Measurements from ENCODE around the gene ZSWIM9. TPM values are rescaled to one million over a fixed set of nuclear protein-coding genes. Genes with fewer than 3 reads are reported as not detected.

The ZSWIM9 gene
- total RNA-seq, 1 donor, result 2.2 TPM

GRCh38 chr19:48203794-48204628 is 33.5 kb downstream of the ZSWIM9 start:
- DNase-seq (ENCODE audit: insufficient read length, low spot score, missing footprints), result peak; percentile 98

GRCh38 chr19:48206397-48207093 is 36.1 kb downstream of the ZSWIM9 start:
- Histone ChIP-seq H3K27me3 (ENCODE audit: insufficient read depth, low read length) (no peaks in the 10 kb centered on the region), H3K36me3 (ENCODE audit: insufficient read depth, low read length) (no peaks in the 10 kb centered on the region), H3K79me2 (ENCODE audit: insufficient read depth, low read length) (peaks cover 7% of the 10 kb centered on the region), H3K4me2 (ENCODE audit: insufficient read depth, low read length) (no peak overlapping the region), H4K20me1 (ENCODE audit: insufficient read depth, low read length) (no peaks in the 10 kb centered on the region), H3K9me3 (ENCODE audit: low read depth, low read length) (no peaks in the 10 kb centered on the region), H3K4me1 (ENCODE audit: insufficient read depth, low read length) (peaks cover 13% of the 10 kb centered on the region), H3K4me3 (ENCODE audit: insufficient read depth, low read length) (no peak overlapping the region), H2AFZ (ENCODE audit: low read length) (no peak overlapping the region), H3K27ac (ENCODE audit: low read depth, low read length) (no peak overlapping the region)
- TF ChIP-seq, protein P1, sequence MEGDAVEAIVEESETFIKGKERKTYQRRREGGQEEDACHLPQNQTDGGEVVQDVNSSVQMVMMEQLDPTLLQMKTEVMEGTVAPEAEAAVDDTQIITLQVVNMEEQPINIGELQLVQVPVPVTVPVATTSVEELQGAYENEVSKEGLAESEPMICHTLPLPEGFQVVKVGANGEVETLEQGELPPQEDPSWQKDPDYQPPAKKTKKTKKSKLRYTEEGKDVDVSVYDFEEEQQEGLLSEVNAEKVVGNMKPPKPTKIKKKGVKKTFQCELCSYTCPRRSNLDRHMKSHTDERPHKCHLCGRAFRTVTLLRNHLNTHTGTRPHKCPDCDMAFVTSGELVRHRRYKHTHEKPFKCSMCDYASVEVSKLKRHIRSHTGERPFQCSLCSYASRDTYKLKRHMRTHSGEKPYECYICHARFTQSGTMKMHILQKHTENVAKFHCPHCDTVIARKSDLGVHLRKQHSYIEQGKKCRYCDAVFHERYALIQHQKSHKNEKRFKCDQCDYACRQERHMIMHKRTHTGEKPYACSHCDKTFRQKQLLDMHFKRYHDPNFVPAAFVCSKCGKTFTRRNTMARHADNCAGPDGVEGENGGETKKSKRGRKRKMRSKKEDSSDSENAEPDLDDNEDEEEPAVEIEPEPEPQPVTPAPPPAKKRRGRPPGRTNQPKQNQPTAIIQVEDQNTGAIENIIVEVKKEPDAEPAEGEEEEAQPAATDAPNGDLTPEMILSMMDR (IDR thresholded peaks at IDR 0.05; ENCODE audit: extremely low read depth, low read depth, low read length), result no peak
- DNase-seq (ENCODE audit: insufficient read length, low spot score, missing footprints), result no peak

More at GRCh38 chr19:48203794-48204628, 33.5 kb downstream of the ZSWIM9 start:
- H3K4me1 ChIP-seq (ENCODE audit: insufficient read depth, low read length), result peaks cover 13% of the 10 kb centered on the region
- H3K36me3 ChIP-seq (ENCODE audit: insufficient read depth, low read length), result no peaks in the 10 kb centered on the region
- H3K27ac ChIP-seq (ENCODE audit: low read depth, low read length), result peak overlapping the region; percentile 74
- no peaks in the 10 kb centered on the region for H3K27me3 ChIP-seq (ENCODE audit: insufficient read depth, low read length)
- peak overlapping the region; percentile 85 for H3K4me3 ChIP-seq (ENCODE audit: insufficient read depth, low read length)
- peak overlapping the region; percentile 93 for H2AFZ ChIP-seq (ENCODE audit: low read length)
- H4K20me1 ChIP-seq (ENCODE audit: insufficient read depth, low read length), result no peaks in the 10 kb centered on the region
- TF ChIP-seq, protein P1 (IDR thresholded peaks at IDR 0.05; ENCODE audit: extremely low read depth, low read depth, low read length), result no peak
- H3K9me3 ChIP-seq (ENCODE audit: low read depth, low read length), result no peaks in the 10 kb centered on the region
- peak overlapping the region; percentile 82 for H3K4me2 ChIP-seq (ENCODE audit: insufficient read depth, low read length)
- H3K79me2 ChIP-seq (ENCODE audit: insufficient read depth, low read length), result peaks cover 7% of the 10 kb centered on the region

DNA sequence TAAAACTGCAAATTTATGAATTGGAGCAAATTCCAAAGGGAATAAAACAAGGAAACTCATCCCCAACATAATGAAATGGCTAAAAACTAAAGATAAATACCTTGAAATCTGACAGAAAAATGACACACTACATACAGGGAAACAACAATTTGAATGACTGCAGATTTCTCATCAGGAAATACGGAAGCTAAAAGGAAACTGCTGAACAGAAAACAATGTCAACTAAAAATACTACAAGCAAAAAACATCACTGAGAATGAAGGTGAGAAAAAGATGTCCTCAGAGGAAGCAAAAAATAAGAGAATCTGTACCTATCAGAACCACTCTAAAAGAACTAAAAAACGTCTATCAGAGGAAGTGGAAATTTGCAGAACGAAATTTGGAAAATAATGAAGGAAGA is 39.5 kb downstream of the ZSWIM9 start:
- Histone ChIP-seq H3K4me1 (ENCODE audit: insufficient read depth, low read length) (peaks cover under 1% of the 10 kb centered on the region), H4K20me1 (ENCODE audit: insufficient read depth, low read length) (no peaks in the 10 kb centered on the region), H3K4me2 (ENCODE audit: insufficient read depth, low read length) (no peak overlapping the region), H3K9me3 (ENCODE audit: low read depth, low read length) (no peaks in the 10 kb centered on the region), H3K27ac (ENCODE audit: low read depth, low read length) (no peak overlapping the region), H3K27me3 (ENCODE audit: insufficient read depth, low read length) (no peaks in the 10 kb centered on the region), H3K4me3 (ENCODE audit: insufficient read depth, low read length) (no peak overlapping the region), H3K79me2 (ENCODE audit: insufficient read depth, low read length) (peaks cover 5% of the 10 kb centered on the region), H3K36me3 (ENCODE audit: insufficient read depth, low read length) (no peaks in the 10 kb centered on the region), H2AFZ (ENCODE audit: low read length) (no peak overlapping the region)
- DNase-seq (ENCODE audit: insufficient read length, low spot score, missing footprints), result no peak
- TF ChIP-seq, protein P1 (IDR thresholded peaks at IDR 0.05; ENCODE audit: extremely low read depth, low read depth, low read length), result no peak

GRCh38 chr19:48213959-48214358 is 43.5 kb downstream of the ZSWIM9 start:
- Histone ChIP-seq H3K4me1 (ENCODE audit: insufficient read depth, low read length) (no peaks in the 10 kb centered on the region), H3K4me3 (ENCODE audit: insufficient read depth, low read length) (no peak overlapping the region), H3K9me3 (ENCODE audit: low read depth, low read length) (no peaks in the 10 kb centered on the region), H3K27ac (ENCODE audit: low read depth, low read length) (no peak overlapping the region), H3K27me3 (ENCODE audit: insufficient read depth, low read length) (no peaks in the 10 kb centered on the region), H2AFZ (ENCODE audit: low read length) (no peak overlapping the region), H3K79me2 (ENCODE audit: insufficient read depth, low read length) (no peaks in the 10 kb centered on the region), H3K36me3 (ENCODE audit: insufficient read depth, low read length) (no peaks in the 10 kb centered on the region), H3K4me2 (ENCODE audit: insufficient read depth, low read length) (no peak overlapping the region), H4K20me1 (ENCODE audit: insufficient read depth, low read length) (no peaks in the 10 kb centered on the region)
- TF ChIP-seq, protein P1 (IDR thresholded peaks at IDR 0.05; ENCODE audit: extremely low read depth, low read depth, low read length), result no peak
- no peak for DNase-seq (ENCODE audit: insufficient read length, low spot score, missing footprints)

Data from osteoblast (primary cell).